HepG2 (cell line): ENCODE measurements around the gene LAPTM4A. TPM values are rescaled to one million over a fixed set of nuclear protein-coding genes. Genes with fewer than 3 reads are reported as not detected.

ENCODE experiments used
- HDAC6 ChIP-seq: fragments of 200-600 bp; sonication (generic); IDR thresholded peaks from 2 replicates; pipeline ENCODE4 v1.7.0; 2017; ENCODE audit warnings: mild to moderate bottlenecking, antibody characterized with exemption, low read length, low read depth
- KDM3A ChIP-seq: IDR thresholded peaks from 2 replicates; pipeline ENCODE4 v1.6.1; 2018; ENCODE audit warnings: low read depth, missing compliant biosample characterization
- KDM5A ChIP-seq: fragments of 200-600 bp; sonication (generic); IDR thresholded peaks from 2 replicates; pipeline ENCODE4 v1.7.0; 2018; ENCODE audit warnings: antibody characterized with exemption, mild to moderate bottlenecking, low read length, borderline replicate concordance
- KDM5B ChIP-seq: sonication (generic); formaldehyde crosslinking; IDR thresholded peaks from 2 replicates; pipeline ENCODE4 v1.4.0; 2020; ENCODE audit warnings: missing genetic modification reagents, mild to moderate bottlenecking, borderline replicate concordance
- SMARCC2 ChIP-seq: fragments of 450-650 bp; IDR thresholded peaks from 2 replicates; pipeline ENCODE4 v1.6.1; 2017; ENCODE audit warnings: antibody characterized with exemption, mild to moderate bottlenecking
- ZBTB46 ChIP-seq: sonication (generic); formaldehyde crosslinking; IDR thresholded peaks from 2 replicates; pipeline ENCODE4 v1.4.0; 2020; ENCODE audit warnings: mild to moderate bottlenecking, missing genetic modification reagents, borderline replicate concordance
- ZNF646 ChIP-seq: sonication (generic); formaldehyde crosslinking; IDR thresholded peaks from 2 replicates; pipeline ENCODE4 v1.9.0; 2021; ENCODE audit warnings: mild to moderate bottlenecking, missing genetic modification reagents
- polyA plus RNA-seq, 8 experiments: library from polyadenylated mRNA; depleted of rRNA in 3 of 8; stranded (reverse) in 7 of 8; unstranded in 1 of 8; fragments of >200 nt; fragmentation: Illumina TruSeq in 4 of 8; extraction: Trizol in 4 of 8; gene quantifications; 2 replicates each; pipeline versions ENCODE4 v1.2.1 to v1.2.3, GENCODE V29; 2011 to 2016; ENCODE audit warnings: low read depth in 4 of 8, missing spikeins in 1 of 8, mixed read lengths in 1 of 8; ENCODE audit not compliant: insufficient read depth in 1 of 8
- total RNA-seq, 5 experiments: library from RNA; depleted of rRNA; stranded (reverse); fragments of >200 nt; fragmentation: Illumina TruSeq; extraction: Trizol; gene quantifications; 2 replicates each; pipeline ENCODE4 v1.2.3, GENCODE V29; 2016; ENCODE audit warnings: low read depth in 1 of 5
- TF ChIP-seq, protein P1 (sequence below): sonication (generic); formaldehyde crosslinking; IDR thresholded peaks from 2 replicates; pipeline ENCODE4 v1.4.0; 2020; ENCODE audit warnings: mild to moderate bottlenecking, missing genetic modification reagents
- TF ChIP-seq, protein P2 (sequence below): sonication (generic); formaldehyde crosslinking; IDR thresholded peaks from 2 replicates; pipeline ENCODE4 v1.4.0; 2020; ENCODE audit warnings: missing genetic modification reagents
- TF ChIP-seq, protein P3 (sequence below): IDR thresholded peaks from 2 replicates; pipeline ENCODE4 v1.6.1; 2016; ENCODE audit warnings: missing biosample characterization, missing genetic modification reagents, low read depth

LAPTM4A gene
- total and polyA plus RNA-seq, 2 of the 13 experiments (the other 11 are each of a cell fraction or from before 2014, with no cell fraction given), result 116 to 558 TPM

- no peak for TF ChIP-seq ZNF646 (CRISPR knock-in tag)
- TF ChIP-seq KDM3A (CRISPR knock-in tag), result 0 out of 2 replicates have a peak, but pooled peaks have one; percentile 50
- no peak for TF ChIP-seq SMARCC2
- TF ChIP-seq, protein P1, sequence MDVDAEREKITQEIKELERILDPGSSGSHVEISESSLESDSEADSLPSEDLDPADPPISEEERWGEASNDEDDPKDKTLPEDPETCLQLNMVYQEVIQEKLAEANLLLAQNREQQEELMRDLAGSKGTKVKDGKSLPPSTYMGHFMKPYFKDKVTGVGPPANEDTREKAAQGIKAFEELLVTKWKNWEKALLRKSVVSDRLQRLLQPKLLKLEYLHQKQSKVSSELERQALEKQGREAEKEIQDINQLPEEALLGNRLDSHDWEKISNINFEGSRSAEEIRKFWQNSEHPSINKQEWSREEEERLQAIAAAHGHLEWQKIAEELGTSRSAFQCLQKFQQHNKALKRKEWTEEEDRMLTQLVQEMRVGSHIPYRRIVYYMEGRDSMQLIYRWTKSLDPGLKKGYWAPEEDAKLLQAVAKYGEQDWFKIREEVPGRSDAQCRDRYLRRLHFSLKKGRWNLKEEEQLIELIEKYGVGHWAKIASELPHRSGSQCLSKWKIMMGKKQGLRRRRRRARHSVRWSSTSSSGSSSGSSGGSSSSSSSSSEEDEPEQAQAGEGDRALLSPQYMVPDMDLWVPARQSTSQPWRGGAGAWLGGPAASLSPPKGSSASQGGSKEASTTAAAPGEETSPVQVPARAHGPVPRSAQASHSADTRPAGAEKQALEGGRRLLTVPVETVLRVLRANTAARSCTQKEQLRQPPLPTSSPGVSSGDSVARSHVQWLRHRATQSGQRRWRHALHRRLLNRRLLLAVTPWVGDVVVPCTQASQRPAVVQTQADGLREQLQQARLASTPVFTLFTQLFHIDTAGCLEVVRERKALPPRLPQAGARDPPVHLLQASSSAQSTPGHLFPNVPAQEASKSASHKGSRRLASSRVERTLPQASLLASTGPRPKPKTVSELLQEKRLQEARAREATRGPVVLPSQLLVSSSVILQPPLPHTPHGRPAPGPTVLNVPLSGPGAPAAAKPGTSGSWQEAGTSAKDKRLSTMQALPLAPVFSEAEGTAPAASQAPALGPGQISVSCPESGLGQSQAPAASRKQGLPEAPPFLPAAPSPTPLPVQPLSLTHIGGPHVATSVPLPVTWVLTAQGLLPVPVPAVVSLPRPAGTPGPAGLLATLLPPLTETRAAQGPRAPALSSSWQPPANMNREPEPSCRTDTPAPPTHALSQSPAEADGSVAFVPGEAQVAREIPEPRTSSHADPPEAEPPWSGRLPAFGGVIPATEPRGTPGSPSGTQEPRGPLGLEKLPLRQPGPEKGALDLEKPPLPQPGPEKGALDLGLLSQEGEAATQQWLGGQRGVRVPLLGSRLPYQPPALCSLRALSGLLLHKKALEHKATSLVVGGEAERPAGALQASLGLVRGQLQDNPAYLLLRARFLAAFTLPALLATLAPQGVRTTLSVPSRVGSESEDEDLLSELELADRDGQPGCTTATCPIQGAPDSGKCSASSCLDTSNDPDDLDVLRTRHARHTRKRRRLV (CRISPR knock-in tag), result no peak
- TF ChIP-seq KDM5A, result no peak
- TF ChIP-seq, protein P2, sequence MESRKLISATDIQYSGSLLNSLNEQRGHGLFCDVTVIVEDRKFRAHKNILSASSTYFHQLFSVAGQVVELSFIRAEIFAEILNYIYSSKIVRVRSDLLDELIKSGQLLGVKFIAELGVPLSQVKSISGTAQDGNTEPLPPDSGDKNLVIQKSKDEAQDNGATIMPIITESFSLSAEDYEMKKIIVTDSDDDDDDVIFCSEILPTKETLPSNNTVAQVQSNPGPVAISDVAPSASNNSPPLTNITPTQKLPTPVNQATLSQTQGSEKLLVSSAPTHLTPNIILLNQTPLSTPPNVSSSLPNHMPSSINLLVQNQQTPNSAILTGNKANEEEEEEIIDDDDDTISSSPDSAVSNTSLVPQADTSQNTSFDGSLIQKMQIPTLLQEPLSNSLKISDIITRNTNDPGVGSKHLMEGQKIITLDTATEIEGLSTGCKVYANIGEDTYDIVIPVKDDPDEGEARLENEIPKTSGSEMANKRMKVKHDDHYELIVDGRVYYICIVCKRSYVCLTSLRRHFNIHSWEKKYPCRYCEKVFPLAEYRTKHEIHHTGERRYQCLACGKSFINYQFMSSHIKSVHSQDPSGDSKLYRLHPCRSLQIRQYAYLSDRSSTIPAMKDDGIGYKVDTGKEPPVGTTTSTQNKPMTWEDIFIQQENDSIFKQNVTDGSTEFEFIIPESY, result no peak
- no peak for TF ChIP-seq HDAC6
- TF ChIP-seq KDM5B (CRISPR knock-in tag), result no peak
- peak; percentile 66; the same call in 1 of the 2 replicates for TF ChIP-seq ZBTB46 (CRISPR knock-in tag)
- TF ChIP-seq, protein P3, sequence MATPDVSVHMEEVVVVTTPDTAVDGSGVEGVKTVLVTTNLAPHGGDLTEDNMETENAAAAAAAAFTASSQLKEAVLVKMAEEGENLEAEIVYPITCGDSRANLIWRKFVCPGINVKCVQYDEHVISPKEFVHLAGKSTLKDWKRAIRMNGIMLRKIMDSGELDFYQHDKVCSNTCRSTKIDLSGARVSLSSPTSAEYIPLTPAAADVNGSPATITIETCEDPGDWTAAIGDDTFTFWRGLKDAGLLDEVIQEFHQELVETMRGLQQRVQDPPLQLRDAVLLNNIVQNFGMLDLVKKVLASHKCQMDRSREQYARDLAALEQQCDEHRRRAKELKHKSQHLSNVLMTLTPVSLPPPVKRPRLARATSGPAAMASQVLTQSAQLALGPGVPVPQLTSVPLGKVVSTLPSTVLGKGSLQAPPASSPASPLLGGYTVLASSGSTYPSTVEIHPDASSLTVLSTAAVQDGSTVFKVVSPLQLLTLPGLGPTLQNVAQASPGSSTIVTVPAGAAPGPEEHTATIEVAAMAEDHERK, result no peak
Measured at GRCh38 chr2:20012282-20013125, 38.9 kb downstream of the LAPTM4A start, which contains the start of gene MATN3 (continued).
